Spleen (tissue), 11 donors: ENCODE measurements around the gene BCL3. TPM values are rescaled to one million over a fixed set of nuclear protein-coding genes. Genes with fewer than 3 reads are reported as not detected.

Experiments used
- DNase-seq: peaks from one replicate; pipeline ENCODE4 v3.0.0-alpha.2; 2020
- H3K27ac ChIP-seq, 8 donors: fragments of 200-600 bp; sonication (generic) in 7 of 8; 1 replicate in 4 of 8; 2 replicates in 4 of 8; pipeline versions ENCODE4 v1.5.0 to v1.8.0; 2016 to 2021; ENCODE audit warnings: inconsistent platforms in 4 of 8, mild to moderate bottlenecking in 4 of 8, moderate library complexity in 1 of 8
- H3K27me3 ChIP-seq, 7 donors: fragments of 200-600 bp; sonication (generic) in 6 of 7; replicated peaks in 1 of 7; 1 replicate in 4 of 7; 2 replicates in 3 of 7; pipeline versions ENCODE4 v1.5.0 to v1.8.0; 2016 to 2021; ENCODE audit warnings: inconsistent platforms in 3 of 7, mild to moderate bottlenecking in 1 of 7
- H3K36me3 ChIP-seq, 6 donors: fragments of 200-600 bp; sonication (generic) in 5 of 6; 1 replicate in 4 of 6; 2 replicates in 2 of 6; pipeline versions ENCODE4 v1.5.0 to v1.8.0; 2016 to 2021; ENCODE audit warnings: inconsistent platforms in 2 of 6
- H3K4me1 ChIP-seq, 6 donors: fragments of 200-600 bp; sonication (generic) in 5 of 6; 1 replicate in 3 of 6; 2 replicates in 3 of 6; pipeline versions ENCODE4 v1.5.0 to v1.8.0; 2016 to 2021; ENCODE audit warnings: inconsistent platforms in 3 of 6
- H3K4me3 ChIP-seq, 8 donors: fragments of 200-600 bp; sonication (generic) in 7 of 8; 1 replicate in 4 of 8; 2 replicates in 4 of 8; pipeline versions ENCODE4 v1.5.0 to v1.8.0; 2016 to 2021; ENCODE audit warnings: inconsistent platforms in 4 of 8, mild to moderate bottlenecking in 4 of 8, moderate library complexity in 2 of 8
- H3K9me3 ChIP-seq, 8 donors: fragments of 200-600 bp; sonication (generic) in 7 of 8; 1 replicate in 4 of 8; 2 replicates in 4 of 8; pipeline versions ENCODE4 v1.5.0 to v1.8.0; 2016 to 2021; ENCODE audit warnings: inconsistent platforms in 4 of 8
- CTCF ChIP-seq, 11 experiments: fragments of 200-600 bp in 7 of 11; fragments of 450-650 bp in 4 of 11; sonication (generic) in 4 of 11; IDR thresholded peaks in 8 of 11; conservative IDR thresholded peaks in 3 of 11; 1 replicate in 7 of 11; 2 replicates in 4 of 11; pipeline versions ENCODE4 v1.4.0 to v1.8.0; 2016 to 2021; ENCODE audit warnings: antibody characterized with exemption in 11 of 11, inconsistent platforms in 4 of 11, mild to moderate bottlenecking in 1 of 11
- POLR2A ChIP-seq, 3 donors: fragments of 450-650 bp; IDR thresholded peaks; one replicate each; pipeline ENCODE4 v1.5.1; 2017; ENCODE audit warnings: antibody characterized with exemption in 3 of 3, mild to moderate bottlenecking in 1 of 3
- POLR2AphosphoS5 ChIP-seq, 3 donors: sonication (generic); formaldehyde crosslinking; IDR thresholded peaks; one replicate each; pipeline ENCODE4 v1.5.1; 2017; ENCODE audit warnings: antibody characterized with exemption in 3 of 3
- WGBS, 5 donors: extraction: QIAGEN DNeasy Blood & Tissue Kit in 3 of 5; methylation state at CpG; one replicate each; pipeline versions ENCODE4 v1.1.5 to v1.1.7; 2013 to 2018; 5-methylcytosine and 5-hydroxymethylcytosine counted together
- intact Hi-C: fragments of 100-400 bp; cut with DNase I; formaldehyde crosslinking; loops from one replicate; pipeline ENCODE4 v1.15.0; 2023; ENCODE audit warnings: low total_unique reads
- polyA plus RNA-seq, 3 donors: library from polyadenylated mRNA; stranded (reverse); fragments of 200-250 nt; gene quantifications; one replicate each; pipeline ENCODE4 v1.2.1, GENCODE V29; 2013
- total RNA-seq, 7 donors: library from RNA; depleted of rRNA in 3 of 7; stranded (reverse); fragments of >200 nt in 3 of 7; fragmentation: NEBNext Ultra II Directional in 4 of 7; extraction: Animal tissue kit (Norgen Biotek cat#: 25700) in 4 of 7; gene quantifications; one replicate each; pipeline versions ENCODE4 v1.1.0 to v1.2.1, GENCODE V29; 2016 to 2021
- donor health status: healthy with polysubstance abuse.
- donor health status: DM: no; HTN: no; CAD: no; lungs with moderate emphysema.
- donor health status: DM: no; HTN: no; CAD: no.
- donor health status: Bipolar disorder and iron deficiency.
- donor health status: healthy.
- donor health status: DM: no; HTN: no; CAD: no.
- donor health status: DM: yes; HTN: yes; CAD: no.

BCL3 gene
- total and polyA plus RNA-seq, 10 donors = 26.5 to 229 (median 76.9) TPM

GRCh38 chr19:44746616-44746945 is 1.9 kb upstream of the BCL3 start:
- WGBS, 5 donors = 63 to 82% (median 73%) methylated on average over 5 of the region's 5 CpGs
- Histone ChIP-seq H3K9me3 (no peaks in the 10 kb centered on the region), H3K27me3 (no peaks in the 10 kb centered on the region), H3K27ac (peak overlapping the region; percentile 80 to 99 (median 97)), H3K4me1 (peaks cover 52 to 95% (median 83%) of the 10 kb centered on the region in 6 donors), H3K4me3 (peak overlapping the region in 3 of 8 donors; percentile 64 to 85 (median 74)), H3K36me3 (peaks cover 0 to 19% (median 13%) of the 10 kb centered on the region in 6 donors)
- no peak for DNase-seq
- TF ChIP-seq POLR2AphosphoS5 (IDR thresholded peaks at IDR 0.05) (no peak), POLR2A (IDR thresholded peaks at IDR 0.05) (no peak), CTCF (IDR thresholded peaks at IDR 0.05 in 8 of 11, conservative IDR thresholded peaks at IDR 0.05 in 3 of 11) (no peak)
- intact Hi-C loops = no loop called here

GRCh38 chr19:44746946-44747738 is 1.4 kb upstream of the BCL3 start:
- peak; percentile 96 for DNase-seq
- H3K36me3 ChIP-seq = peaks cover 0 to 25% (median 17%) of the 10 kb centered on the region in 6 donors
- H3K9me3 ChIP-seq = no peaks in the 10 kb centered on the region
- H3K27ac ChIP-seq = peak overlapping the region; percentile 80 to 99 (median 97)
- intact Hi-C loops = no loop called here
- H3K4me1 ChIP-seq = peaks cover 55 to 95% (median 84%) of the 10 kb centered on the region in 6 donors
- 6 to 14% (median 7%) methylated on average over 26 to 34 of the region's 34 CpGs for WGBS, 5 donors
- no peaks in the 10 kb centered on the region for H3K27me3 ChIP-seq
- peak overlapping the region; percentile 54 to 85 (median 70) for H3K4me3 ChIP-seq
- TF ChIP-seq POLR2AphosphoS5 (IDR thresholded peaks at IDR 0.05) (peak; percentile 85 to 92 (median 87)), CTCF (IDR thresholded peaks at IDR 0.05 in 8 of 11, conservative IDR thresholded peaks at IDR 0.05 in 3 of 11) (no peak), POLR2A (IDR thresholded peaks at IDR 0.05) (peak in 1 of 3 donors; percentile 57)

GRCh38 chr19:44747739-44748425 is 626 bp upstream of the BCL3 start:
- WGBS, 5 donors = 0 to 1% (median 1%) methylated on average over 21 to 26 of the region's 26 CpGs
- intact Hi-C loops = no loop called here
- Histone ChIP-seq H3K27me3 (no peaks in the 10 kb centered on the region), H3K9me3 (no peaks in the 10 kb centered on the region), H3K4me3 (peak overlapping the region; percentile 54 to 85 (median 70)), H3K36me3 (peaks cover 0 to 32% (median 24%) of the 10 kb centered on the region in 6 donors), H3K4me1 (peaks cover 62 to 95% (median 84%) of the 10 kb centered on the region in 6 donors), H3K27ac (peak overlapping the region; percentile 80 to 99 (median 97))
- no peak for TF ChIP-seq CTCF (IDR thresholded peaks at IDR 0.05 in 8 of 11, conservative IDR thresholded peaks at IDR 0.05 in 3 of 11)
- peak in 2 of 3 donors; percentile 20 to 44 for TF ChIP-seq POLR2AphosphoS5 (IDR thresholded peaks at IDR 0.05)
- no peak for TF ChIP-seq POLR2A (IDR thresholded peaks at IDR 0.05)
- DNase-seq = peak; percentile 91

- Histone ChIP-seq H3K4me3 (peak overlapping the region; percentile 54 to 85 (median 70)), H3K27me3 (no peaks in the 10 kb centered on the region), H3K4me1 (peaks cover 53 to 95% (median 80%) of the 10 kb centered on the region in 6 donors), H3K9me3 (no peaks in the 10 kb centered on the region), H3K36me3 (peaks cover 0 to 35% (median 25%) of the 10 kb centered on the region in 6 donors), H3K27ac (peak overlapping the region; percentile 80 to 99 (median 97))
- DNase-seq = no peak
- 4 to 33% (median 10%) methylated on average over 1 of the region's 1 CpG for WGBS, 5 donors
- intact Hi-C loops = no loop called here
- TF ChIP-seq CTCF (IDR thresholded peaks at IDR 0.05 in 8 of 11, conservative IDR thresholded peaks at IDR 0.05 in 3 of 11) = no peak
- TF ChIP-seq POLR2A (IDR thresholded peaks at IDR 0.05) = no peak
- no peak for TF ChIP-seq POLR2AphosphoS5 (IDR thresholded peaks at IDR 0.05)
Observed at GRCh38 chr19:44749292-44749691, 784 bp downstream of the BCL3 start.
